Spinal cord (tissue), 10 donors: ENCODE measurements around the gene HEPACAM. TPM values are rescaled to one million over a fixed set of nuclear protein-coding genes. Genes with fewer than 3 reads are reported as not detected.

ENCODE experiments used
- DNase-seq, 6 donors: peaks; one replicate each; pipeline versions ENCODE4 v3.0.0 to v3.0.0-alpha.2; 2013 to 2015; ENCODE audit warnings: low spot score in 6 of 6, low read depth in 4 of 6
- H3K27ac ChIP-seq: one replicate; pipeline ENCODE4 v1.5.1; 2013; ENCODE audit warnings: low read depth, low read length, control low read depth
- H3K27me3 ChIP-seq: one replicate; pipeline ENCODE4 v1.6.1; 2013; ENCODE audit warnings: low read length; ENCODE audit not compliant: control insufficient read depth, insufficient read depth
- H3K36me3 ChIP-seq: one replicate; pipeline ENCODE4 v1.6.1; 2013; ENCODE audit warnings: low read length; ENCODE audit not compliant: control insufficient read depth, insufficient read depth
- H3K4me1 ChIP-seq: one replicate; pipeline ENCODE4 v1.6.1; 2013; ENCODE audit warnings: low read length; ENCODE audit not compliant: control insufficient read depth, insufficient read depth
- H3K4me3 ChIP-seq: one replicate; pipeline ENCODE4 v1.5.1; 2013; ENCODE audit warnings: low read depth, low read length, control low read depth
- H3K9me3 ChIP-seq: one replicate; pipeline ENCODE4 v1.6.1; 2013; ENCODE audit warnings: low read length; ENCODE audit not compliant: control insufficient read depth, insufficient read depth
- WGBS: methylation state at CpG from one replicate; pipeline ENCODE4 v1.1.5; 2013; ENCODE audit warnings: missing lambda C conversion rate; ENCODE audit not compliant: insufficient coverage; 5-methylcytosine and 5-hydroxymethylcytosine counted together
- long read RNA-seq, 4 donors: transcript quantifications; one replicate each; lab custom pipeline, GENCODE V29; 2026
- polyA plus RNA-seq, 2 donors: library from polyadenylated mRNA; unstranded; fragments of 120-200 nt; gene quantifications; one replicate each; pipeline ENCODE4 v1.2.1, GENCODE V29; 2013; ENCODE audit not compliant: insufficient read length in 2 of 2
- total RNA-seq, 2 donors: library from RNA; depleted of rRNA in 1 of 2; stranded (reverse); fragments of 120-200 nt in 1 of 2; fragments of >200 nt in 1 of 2; gene quantifications; one replicate each; pipeline versions ENCODE4 v1.2.3 to v1.2.4, GENCODE V29; 2013 to 2014
- donor health status: healthy.

HEPACAM gene
- total RNA-seq (10 to 100 TPM; 31.1 to 62.8 TPM), polyA plus RNA-seq (100 to 1,000 TPM; 101 to 129 TPM)
- long read RNA-seq, donor 1, transcript HEPACAM-201 (7 exons, 3,602 nt): major isoform, 8 of 29 reads
- long read RNA-seq, donor 1, partial matches to known transcripts: 17 of 29 reads
- long read RNA-seq, donor 1, other reads (novel, unspliced or antisense): 0 of 29 reads
- long read RNA-seq, donor 2, partial matches to known transcripts: 9 of 18 reads
- long read RNA-seq, donor 2, other reads (novel, unspliced or antisense): 0 of 18 reads
- long read RNA-seq, donor 3, partial matches to known transcripts: 14 of 20 reads
- long read RNA-seq, donor 3, other reads (novel, unspliced or antisense): 0 of 20 reads
- long read RNA-seq, donor 4: 0 reads

DNA sequence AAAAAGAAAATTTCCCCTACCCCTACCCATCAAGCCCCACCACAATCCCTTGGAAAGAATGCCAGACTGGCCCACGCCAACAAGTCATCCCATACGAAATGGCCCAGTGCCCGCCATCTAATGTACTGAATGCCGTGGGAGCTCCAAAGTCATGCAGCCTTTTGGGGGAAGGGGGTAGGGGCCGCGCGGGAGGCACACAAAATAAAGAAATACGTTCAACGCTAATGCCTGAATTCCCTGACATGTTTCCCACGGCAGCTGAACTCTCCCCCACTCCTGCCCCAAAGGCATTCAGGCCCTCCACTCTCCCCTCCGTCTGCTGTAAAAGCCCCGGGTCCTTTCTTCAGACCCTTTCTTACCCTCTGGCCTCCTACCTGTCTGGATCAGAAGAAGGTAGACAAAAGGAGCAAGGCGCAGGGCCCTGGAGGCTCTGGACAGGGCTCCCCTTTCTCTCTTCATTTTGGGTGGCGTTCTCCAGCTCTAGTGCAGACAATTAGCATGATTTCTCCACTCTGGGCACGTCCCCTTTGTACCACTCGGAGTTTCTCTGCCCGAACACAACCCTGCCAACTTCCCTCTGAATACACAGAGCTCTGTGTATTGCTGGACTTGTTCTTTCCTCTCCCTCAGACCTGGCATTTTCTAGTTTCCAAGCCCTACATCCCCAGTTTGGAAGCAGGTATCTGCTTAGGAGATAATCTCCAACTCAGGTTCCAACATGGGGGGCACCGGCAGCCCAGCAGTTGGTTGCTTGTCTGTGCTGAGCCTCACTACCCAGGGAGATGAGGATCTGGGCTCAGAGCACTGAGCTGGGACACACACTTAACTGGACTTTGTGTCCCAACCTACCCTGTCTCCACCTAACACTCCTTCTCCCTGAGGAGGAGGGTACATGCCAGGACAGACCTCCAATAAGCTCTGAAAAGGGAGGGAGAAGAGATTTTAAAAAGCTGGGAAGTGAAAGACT is at the start of gene HEPACAM:
Gene HEPACAM, minus strand, starts transcription at position 500 of the 967 bp plus-strand sequence. Its CDS starts 41 bp downstream, at position 459.
- Histone ChIP-seq H3K4me1 (peaks cover 23% of the 10 kb centered on the region), H3K9me3 (no peaks in the 10 kb centered on the region), H3K4me3 (peak within 1 kb of the TSS; percentile 52), H3K27ac (peak within 1 kb of the TSS; percentile 94), H3K36me3 (no peaks in the 10 kb centered on the region), H3K27me3 (no peaks in the 10 kb centered on the region)
- DNase-seq: peak in 2 of 6 donors; percentile 81
- 42% methylated on average over 16 of the region's 18 CpGs for WGBS

DNA sequence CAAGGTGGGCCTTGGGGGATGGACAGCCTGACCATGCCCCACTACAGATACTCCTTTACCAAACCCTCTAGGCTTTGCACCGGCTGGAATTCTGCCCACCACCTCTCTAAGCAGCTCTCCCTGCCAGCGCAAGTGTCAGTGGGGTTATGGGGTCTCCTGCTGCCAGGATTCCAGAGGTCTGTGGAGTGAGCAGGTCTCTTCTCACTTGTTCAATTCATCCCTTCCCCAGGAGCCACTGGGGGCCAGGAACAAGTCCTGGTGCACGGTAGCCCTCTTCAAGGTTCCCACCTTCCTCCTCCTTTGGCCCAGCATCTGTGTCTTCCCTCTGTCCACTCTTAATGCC is 48.6 kb upstream of the HEPACAM start:
- Histone ChIP-seq H3K36me3 (peaks cover 3% of the 10 kb centered on the region), H3K9me3 (peaks cover 2% of the 10 kb centered on the region), H3K27me3 (no peaks in the 10 kb centered on the region), H3K4me3 (no peak overlapping the region), H3K27ac (no peak overlapping the region), H3K4me1 (no peaks in the 10 kb centered on the region)
- DNase-seq: no peak
- WGBS: 94% methylated on average over 3 of the region's 3 CpGs

- Histone ChIP-seq H3K4me1 (no peaks in the 10 kb centered on the region), H3K4me3 (no peak overlapping the region), H3K9me3 (peaks cover 2% of the 10 kb centered on the region), H3K27ac (no peak overlapping the region), H3K36me3 (peaks cover 3% of the 10 kb centered on the region), H3K27me3 (no peaks in the 10 kb centered on the region)
- WGBS: 89% methylated on average over 15 of the region's 17 CpGs
- DNase-seq: no peak
Observed at GRCh38 chr11:124983674-124984511, 48.0 kb upstream of the HEPACAM start.

GRCh38 chr11:124982043-124982442 is 46.2 kb upstream of the HEPACAM start:
- DNase-seq: no peak
- no peaks in the 10 kb centered on the region for H3K4me1 ChIP-seq
- no peak overlapping the region for H3K4me3 ChIP-seq
- no peak overlapping the region for H3K27ac ChIP-seq
- peaks cover 3% of the 10 kb centered on the region for H3K36me3 ChIP-seq
- H3K27me3 ChIP-seq: no peaks in the 10 kb centered on the region
- H3K9me3 ChIP-seq: peaks cover 2% of the 10 kb centered on the region

DNA sequence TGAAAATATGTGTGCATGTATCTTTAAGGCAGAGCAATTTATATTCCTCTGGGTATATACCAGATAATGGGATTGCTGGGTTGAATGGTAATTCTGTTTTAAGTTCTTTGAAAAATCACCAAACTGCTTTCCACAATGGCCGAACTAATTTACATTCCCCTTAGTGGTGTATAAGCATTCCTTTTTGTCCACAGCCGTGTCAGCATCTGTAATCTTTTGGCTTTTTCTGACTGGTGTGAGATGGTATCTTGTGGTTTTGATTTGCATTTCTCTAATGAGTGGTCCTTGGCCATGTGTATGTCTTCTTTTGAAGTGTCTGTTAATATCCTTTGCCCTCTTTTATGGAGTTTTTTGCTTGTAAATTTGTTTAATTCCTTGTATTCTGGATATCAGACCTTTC is 42.5 kb upstream of the HEPACAM start:
- Histone ChIP-seq H3K4me3 (no peak overlapping the region), H3K36me3 (no peaks in the 10 kb centered on the region), H3K4me1 (no peaks in the 10 kb centered on the region), H3K27ac (no peak overlapping the region), H3K9me3 (peaks cover 2% of the 10 kb centered on the region), H3K27me3 (no peaks in the 10 kb centered on the region)
- no peak for DNase-seq
- WGBS: no CpG with 5 or more reads among the region's 2 CpGs

GRCh38 chr11:124977006-124977405 is 41.2 kb upstream of the HEPACAM start:
- Histone ChIP-seq H3K36me3 (no peaks in the 10 kb centered on the region), H3K27me3 (no peaks in the 10 kb centered on the region), H3K4me3 (no peak overlapping the region), H3K4me1 (no peaks in the 10 kb centered on the region), H3K27ac (no peak overlapping the region), H3K9me3 (no peaks in the 10 kb centered on the region)
- WGBS: no CpG with 5 or more reads among the region's 2 CpGs
- peak in 2 of 6 donors; percentile 2 for DNase-seq

- no peak overlapping the region for H3K27ac ChIP-seq
- no peaks in the 10 kb centered on the region for H3K36me3 ChIP-seq
- no CpG with 5 or more reads among the region's 3 CpGs for WGBS
- no peaks in the 10 kb centered on the region for H3K27me3 ChIP-seq
- no peak overlapping the region for H3K4me3 ChIP-seq
- DNase-seq: no peak
- H3K4me1 ChIP-seq: no peaks in the 10 kb centered on the region
- H3K9me3 ChIP-seq: no peaks in the 10 kb centered on the region
Observed at GRCh38 chr11:124976531-124976930, 40.7 kb upstream of the HEPACAM start.

- WGBS: no CpG with 5 or more reads among the region's 2 CpGs
- no peaks in the 10 kb centered on the region for H3K9me3 ChIP-seq
- H3K36me3 ChIP-seq: peaks cover 3% of the 10 kb centered on the region
- H3K4me1 ChIP-seq: no peaks in the 10 kb centered on the region
- no peak overlapping the region for H3K27ac ChIP-seq
- DNase-seq: no peak
- no peak overlapping the region for H3K4me3 ChIP-seq
- no peaks in the 10 kb centered on the region for H3K27me3 ChIP-seq
Observed at GRCh38 chr11:124971810-124972209, 36.0 kb upstream of the HEPACAM start.

GRCh38 chr11:124970925-124971324 is 35.1 kb upstream of the HEPACAM start:
- no CpG with 5 or more reads among the region's 2 CpGs for WGBS
- no peaks in the 10 kb centered on the region for H3K9me3 ChIP-seq
- no peak overlapping the region for H3K27ac ChIP-seq
- no peaks in the 10 kb centered on the region for H3K4me1 ChIP-seq
- H3K4me3 ChIP-seq: no peak overlapping the region
- peaks cover 3% of the 10 kb centered on the region for H3K36me3 ChIP-seq
- peak in 1 of 6 donors; percentile 11 for DNase-seq
- no peaks in the 10 kb centered on the region for H3K27me3 ChIP-seq
